Nephron progenitor cell (in vitro differentiated cells): ENCODE data around the gene CSRNP2.

ENCODE experiments used
- DNase-seq: peaks from one replicate; pipeline ENCODE4 v3.0.0; 2021
- H3K27ac Mint-ChIP-seq: 2 replicates; pipeline ENCODE4 v1.8.0; 2021; ENCODE audit warnings: mild to moderate bottlenecking, moderate library complexity, mixed read lengths
- H3K27me3 Mint-ChIP-seq: 2 replicates; pipeline ENCODE4 v1.8.0; 2021; ENCODE audit warnings: mild to moderate bottlenecking, low read depth, mixed read lengths; ENCODE audit not compliant: poor library complexity
- H3K36me3 Mint-ChIP-seq: 2 replicates; pipeline ENCODE4 v1.8.0; 2021; ENCODE audit warnings: low read depth, mixed read lengths
- H3K4me1 Mint-ChIP-seq: 2 replicates; pipeline ENCODE4 v1.8.0; 2021; ENCODE audit warnings: mixed read lengths
- H3K4me3 Mint-ChIP-seq: 2 replicates; pipeline ENCODE4 v1.8.0; 2021; ENCODE audit warnings: mild to moderate bottlenecking, moderate library complexity, mixed read lengths
- H3K9me3 Mint-ChIP-seq: 2 replicates; pipeline ENCODE4 v1.8.0; 2021; ENCODE audit warnings: mild to moderate bottlenecking, moderate library complexity, mixed read lengths
- TF ChIP-seq, protein P1 (sequence below): fragments of 200-600 bp; sonication (generic); IDR thresholded peaks from 2 replicates; pipeline ENCODE4 v1.5.0; 2021; ENCODE audit warnings: antibody characterized with exemption

The CSRNP2 gene

DNA sequence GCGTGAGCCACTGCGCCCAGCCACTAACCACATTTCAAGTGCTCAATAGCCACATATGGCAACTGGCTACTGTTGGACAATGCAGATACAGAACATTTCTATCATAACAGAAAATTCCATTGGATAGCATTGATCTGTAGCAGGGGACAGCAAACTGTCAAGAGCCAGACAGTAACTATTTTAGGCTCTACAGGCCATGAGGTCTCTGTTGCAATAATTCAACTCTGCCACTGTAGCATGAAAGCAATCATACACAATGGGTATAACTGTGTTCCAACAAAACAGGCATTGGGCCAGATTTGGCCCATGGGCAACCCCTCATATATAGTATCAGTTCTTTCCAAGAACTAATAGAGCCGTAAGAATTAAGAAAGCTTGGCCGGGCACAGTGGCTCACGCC, 8.0 kb downstream of the CSRNP2 start:
- no peak for DNase-seq
- H3K9me3 Mint-ChIP-seq: no peaks in the 10 kb centered on the region
- TF ChIP-seq, protein P1, sequence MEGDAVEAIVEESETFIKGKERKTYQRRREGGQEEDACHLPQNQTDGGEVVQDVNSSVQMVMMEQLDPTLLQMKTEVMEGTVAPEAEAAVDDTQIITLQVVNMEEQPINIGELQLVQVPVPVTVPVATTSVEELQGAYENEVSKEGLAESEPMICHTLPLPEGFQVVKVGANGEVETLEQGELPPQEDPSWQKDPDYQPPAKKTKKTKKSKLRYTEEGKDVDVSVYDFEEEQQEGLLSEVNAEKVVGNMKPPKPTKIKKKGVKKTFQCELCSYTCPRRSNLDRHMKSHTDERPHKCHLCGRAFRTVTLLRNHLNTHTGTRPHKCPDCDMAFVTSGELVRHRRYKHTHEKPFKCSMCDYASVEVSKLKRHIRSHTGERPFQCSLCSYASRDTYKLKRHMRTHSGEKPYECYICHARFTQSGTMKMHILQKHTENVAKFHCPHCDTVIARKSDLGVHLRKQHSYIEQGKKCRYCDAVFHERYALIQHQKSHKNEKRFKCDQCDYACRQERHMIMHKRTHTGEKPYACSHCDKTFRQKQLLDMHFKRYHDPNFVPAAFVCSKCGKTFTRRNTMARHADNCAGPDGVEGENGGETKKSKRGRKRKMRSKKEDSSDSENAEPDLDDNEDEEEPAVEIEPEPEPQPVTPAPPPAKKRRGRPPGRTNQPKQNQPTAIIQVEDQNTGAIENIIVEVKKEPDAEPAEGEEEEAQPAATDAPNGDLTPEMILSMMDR: no peak
- H3K27me3 Mint-ChIP-seq: no peaks in the 10 kb centered on the region
- peaks cover 31% of the 10 kb centered on the region for H3K4me1 Mint-ChIP-seq
- H3K27ac Mint-ChIP-seq: peak overlapping the region; percentile 45
- no peak overlapping the region for H3K4me3 Mint-ChIP-seq
- peaks cover 70% of the 10 kb centered on the region for H3K36me3 Mint-ChIP-seq

DNA sequence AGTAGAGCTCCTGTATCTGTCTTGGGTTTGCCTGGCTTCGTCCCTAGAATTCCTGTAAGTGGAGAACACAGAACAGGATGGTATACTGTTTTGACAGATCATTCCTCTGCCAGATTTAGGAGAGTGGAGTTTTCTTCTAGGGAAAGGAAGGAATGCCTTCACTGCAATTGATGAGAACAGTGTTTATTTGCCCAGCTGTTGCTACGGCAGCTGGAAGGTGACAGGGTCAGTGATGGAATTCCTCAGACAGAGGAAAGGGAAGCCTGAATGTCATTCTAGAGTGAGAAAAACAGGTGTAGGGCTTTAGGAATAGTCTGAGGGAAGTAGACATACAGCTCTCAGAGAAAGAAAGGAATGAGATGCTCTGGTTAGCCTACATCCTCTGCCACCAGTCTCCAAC, 11.7 kb downstream of the CSRNP2 start:
- Mint-ChIP-seq H3K27ac (peak overlapping the region; percentile 97), H3K9me3 (no peaks in the 10 kb centered on the region), H3K36me3 (peaks cover 73% of the 10 kb centered on the region), H3K27me3 (peaks cover 4% of the 10 kb centered on the region), H3K4me3 (no peak overlapping the region), H3K4me1 (peaks cover 15% of the 10 kb centered on the region)
- no peak for DNase-seq
- TF ChIP-seq, protein P1: no peak

DNA sequence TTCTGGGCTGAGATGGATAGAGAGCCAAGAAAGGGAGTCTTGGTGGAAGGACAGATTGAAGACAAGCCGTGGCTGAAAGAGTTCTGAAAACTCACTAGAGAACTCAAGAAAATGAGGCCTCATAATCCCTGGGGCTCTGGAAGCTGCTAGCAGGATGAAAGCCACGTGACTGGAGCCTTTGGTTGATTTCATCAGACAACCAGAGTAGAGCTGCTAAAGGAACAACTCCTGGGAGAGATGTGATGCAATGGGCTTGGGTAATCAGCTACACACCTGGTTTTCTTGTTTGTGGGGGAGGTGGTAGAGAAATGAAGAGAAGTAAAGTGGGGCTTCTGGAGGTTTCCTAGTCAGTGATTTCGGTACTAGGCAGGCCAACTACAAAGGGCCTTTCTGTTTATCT, 13.4 kb downstream of the CSRNP2 start:
- DNase-seq: no peak
- peaks cover 71% of the 10 kb centered on the region for H3K36me3 Mint-ChIP-seq
- H3K27ac Mint-ChIP-seq: peak overlapping the region; percentile 11
- H3K9me3 Mint-ChIP-seq: no peaks in the 10 kb centered on the region
- no peak overlapping the region for H3K4me3 Mint-ChIP-seq
- peaks cover 4% of the 10 kb centered on the region for H3K27me3 Mint-ChIP-seq
- peaks cover 6% of the 10 kb centered on the region for H3K4me1 Mint-ChIP-seq
- TF ChIP-seq, protein P1: no peak

DNA sequence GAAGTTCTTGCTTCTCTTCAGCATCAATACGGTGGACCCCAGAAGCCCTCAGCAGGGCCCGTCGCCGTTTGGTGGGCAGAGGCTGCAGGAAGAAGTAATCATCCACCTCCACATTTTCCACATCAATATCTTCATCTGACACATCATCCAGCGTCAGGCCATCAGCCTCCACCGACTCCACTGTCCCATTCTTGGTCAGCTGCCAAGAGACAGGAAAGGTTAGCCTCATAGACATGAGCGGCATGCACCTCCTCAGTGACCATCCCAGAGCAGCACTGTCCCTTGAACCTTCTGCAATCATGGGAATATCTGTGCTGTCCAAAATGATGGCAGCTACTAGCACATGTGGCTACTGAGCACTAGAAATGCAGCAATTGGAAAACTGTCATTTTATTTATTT, 15.6 kb downstream of the CSRNP2 start:
- peaks cover 4% of the 10 kb centered on the region for H3K27me3 Mint-ChIP-seq
- TF ChIP-seq, protein P1: no peak
- H3K27ac Mint-ChIP-seq: peak overlapping the region; percentile 71
- no peaks in the 10 kb centered on the region for H3K9me3 Mint-ChIP-seq
- peaks cover 6% of the 10 kb centered on the region for H3K4me1 Mint-ChIP-seq
- DNase-seq: no peak
- H3K4me3 Mint-ChIP-seq: no peak overlapping the region
- peaks cover 75% of the 10 kb centered on the region for H3K36me3 Mint-ChIP-seq

DNA sequence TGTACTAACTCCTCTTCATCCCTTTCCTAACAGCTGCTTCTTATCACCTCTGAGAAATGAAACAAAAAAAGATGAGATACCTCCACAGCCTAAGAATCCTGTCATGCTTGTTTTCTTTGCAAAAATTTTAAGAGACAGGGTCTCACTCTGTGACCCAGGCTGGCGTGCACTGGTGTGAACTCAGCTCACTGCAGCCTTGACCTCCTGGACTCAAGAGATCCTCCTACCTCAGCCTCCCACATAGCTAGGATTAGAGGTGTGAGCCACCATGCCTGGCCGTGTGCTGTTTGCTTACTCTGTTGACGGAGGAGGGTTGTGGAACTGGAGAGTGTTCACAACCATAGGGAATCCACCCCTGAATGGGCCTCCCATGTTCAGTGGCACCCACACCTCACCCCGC, 16.2 kb downstream of the CSRNP2 start:
- no peaks in the 10 kb centered on the region for H3K9me3 Mint-ChIP-seq
- TF ChIP-seq, protein P1: no peak
- peak overlapping the region; percentile 71 for H3K27ac Mint-ChIP-seq
- H3K4me3 Mint-ChIP-seq: no peak overlapping the region
- peaks cover 6% of the 10 kb centered on the region for H3K4me1 Mint-ChIP-seq
- H3K27me3 Mint-ChIP-seq: peaks cover 4% of the 10 kb centered on the region
- H3K36me3 Mint-ChIP-seq: peaks cover 74% of the 10 kb centered on the region
- no peak for DNase-seq

DNA sequence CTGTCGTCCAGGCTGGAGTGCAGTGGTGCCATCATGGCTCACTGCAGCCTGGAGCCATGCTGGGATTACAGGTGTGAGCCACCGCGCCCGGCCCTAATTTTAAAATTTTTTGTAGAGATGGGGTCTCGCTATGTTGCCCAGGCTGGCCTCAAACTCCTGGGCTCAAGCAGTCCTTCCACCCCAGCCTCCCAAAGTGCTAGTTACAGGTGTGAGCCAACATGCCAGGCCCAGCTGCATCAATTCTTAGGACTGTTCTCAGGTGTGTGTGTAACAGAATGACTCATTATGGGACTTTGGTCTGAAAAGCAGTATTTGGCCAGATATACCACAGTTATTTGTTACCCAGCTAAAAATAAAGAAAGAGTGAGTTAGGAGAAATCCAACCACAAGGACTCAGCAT, 17.9 kb downstream of the CSRNP2 start:
- peaks cover 60% of the 10 kb centered on the region for H3K36me3 Mint-ChIP-seq
- DNase-seq: no peak

More for the DNA sequence above, 17.9 kb downstream of the CSRNP2 start:
- Mint-ChIP-seq H3K4me1 (no peaks in the 10 kb centered on the region), H3K27me3 (peaks cover 4% of the 10 kb centered on the region), H3K4me3 (no peak overlapping the region), H3K27ac (no peak overlapping the region), H3K9me3 (no peaks in the 10 kb centered on the region)
- TF ChIP-seq, protein P1: no peak
